ENCODE results near the gene RGL1.

The RGL1 gene

GRCh38 chr1:183926983-183927382 lies 122.1 kb downstream of the RGL1 start:
- DNase-seq = no peak

- no peak for DNase-seq
Measured at GRCh38 chr1:183931646-183932271, 126.8 kb downstream of the RGL1 start.

- peak; percentile 18 to 50 for DNase-seq
Measured at GRCh38 chr1:183932412-183932811, 127.5 kb downstream of the RGL1 start.

- DNase-seq = no peak
Measured at GRCh38 chr1:183933528-183934179, 128.7 kb downstream of the RGL1 start.

GRCh38 chr1:183934314-183934713 lies 129.4 kb downstream of the RGL1 start:
- no peak for DNase-seq

GRCh38 chr1:183936009-183936408 lies 131.1 kb downstream of the RGL1 start:
- no peak for DNase-seq

GRCh38 chr1:183936791-183937190 lies 131.9 kb downstream of the RGL1 start:
- DNase-seq = no peak

GRCh38 chr1:183937611-183938010 lies 132.7 kb downstream of the RGL1 start:
- no peak for DNase-seq

- DNase-seq = no peak
Measured at GRCh38 chr1:183941001-183941400, 136.1 kb downstream of the RGL1 start.

- DNase-seq = no peak
Measured at GRCh38 chr1:183942933-183943693, 138.2 kb downstream of the RGL1 start.

- no peak for DNase-seq
Measured at GRCh38 chr1:183945428-183946319, 140.8 kb downstream of the RGL1 start.

- DNase-seq = no peak
Measured at GRCh38 chr1:183946320-183946613, 141.3 kb downstream of the RGL1 start.

- no peak for DNase-seq
Measured at GRCh38 chr1:183947988-183948387, 143.1 kb downstream of the RGL1 start.

- DNase-seq = no peak
Measured at GRCh38 chr1:183952101-183952500, 147.2 kb downstream of the RGL1 start.

- peak in 1 of 2 experiments; percentile 50 for DNase-seq
Measured at GRCh38 chr1:183953031-183953430, 148.1 kb downstream of the RGL1 start.

GRCh38 chr1:183954496-183954895 lies 149.6 kb downstream of the RGL1 start:
- DNase-seq = no peak

- DNase-seq = no peak
Measured at GRCh38 chr1:183956559-183957188, 151.8 kb downstream of the RGL1 start.

GRCh38 chr1:183957216-183957830 lies 152.4 kb downstream of the RGL1 start:
- DNase-seq = no peak

GRCh38 chr1:183958958-183959357 lies 154.0 kb downstream of the RGL1 start:
- DNase-seq = no peak

GRCh38 chr1:183961132-183961531 lies 156.2 kb downstream of the RGL1 start:
- no peak for DNase-seq

- DNase-seq = no peak
Measured at GRCh38 chr1:183962903-183963302, 158.0 kb downstream of the RGL1 start.

- DNase-seq = no peak
Measured at GRCh38 chr1:183965726-183966125, 160.8 kb downstream of the RGL1 start.

Measured in cerebellar nuclear complex (tissue), 1 donor.